GM12874 (cell line): Measurements from ENCODE around the gene VCPKMT.

ENCODE experiments used
- CTCF ChIP-seq: IDR thresholded peaks from 2 replicates; pipeline ENCODE4 v1.5.1; 2011; ENCODE audit warnings: low read depth, mild to moderate bottlenecking, control low read depth, low read length, moderate library complexity; ENCODE audit not compliant: insufficient read depth

VCPKMT gene

GRCh38 chr14:50106178-50106577 lies 10.2 kb downstream of the VCPKMT start:
- TF ChIP-seq CTCF: no peak

- no peak for TF ChIP-seq CTCF
Measured at GRCh38 chr14:50103558-50103957, 12.8 kb downstream of the VCPKMT start.

- TF ChIP-seq CTCF: no peak
Measured at GRCh38 chr14:50101417-50101816, 15.0 kb downstream of the VCPKMT start.

- TF ChIP-seq CTCF: no peak
Measured at GRCh38 chr14:50100805-50101204, 15.6 kb downstream of the VCPKMT start.

- TF ChIP-seq CTCF: no peak
Measured at GRCh38 chr14:50099335-50099734, 17.0 kb downstream of the VCPKMT start.

GRCh38 chr14:50095895-50096294 lies 20.5 kb downstream of the VCPKMT start:
- no peak for TF ChIP-seq CTCF

GRCh38 chr14:50094056-50094755 lies 22.2 kb downstream of the VCPKMT start:
- no peak for TF ChIP-seq CTCF
